H1 (cell line): ENCODE measurements around the gene AGAP1. TPM values are rescaled to one million over a fixed set of nuclear protein-coding genes. Genes with fewer than 3 reads are reported as not detected.

Source experiments
- CTCF ChIA-PET: fragments of 300-600 bp; sonication (Branson Sonifier 250); formaldehyde crosslinking; loops from one replicate; lab custom pipeline; 2021; ENCODE audit not compliant: partially characterized antibody; lab: Charles Lee
- POLR2A ChIA-PET: fragments of 300-600 bp; sonication (Branson Sonifier 250); formaldehyde crosslinking; loops from one replicate; lab custom pipeline; 2021; ENCODE audit warnings: inconsistent platforms; ENCODE audit not compliant: partially characterized antibody; lab: Charles Lee
- DNase-seq, 2 experiments: peaks; one replicate each; pipeline versions ENCODE4 v3.0.0 to v3.0.0-alpha.2; 2010 to 2022; ENCODE audit warnings: low spot score in 2 of 2, low read depth in 1 of 2, mixed read lengths in 1 of 2
- FAIRE-seq: peaks from 2 replicates; lab custom pipeline; 2011; peaks lifted over from hg19 to GRCh38; lab: Jason Lieb, UNC
- H2AFZ ChIP-seq: 2 replicates; pipeline ENCODE4 v1.8.1; 2012; ENCODE audit warnings: low read length, inconsistent platforms
- H2AK5ac ChIP-seq: 2 replicates; pipeline ENCODE4 v1.6.1; 2013; ENCODE audit warnings: low read depth, low read length
- H2BK120ac ChIP-seq: replicated peaks from 2 replicates; pipeline ENCODE3; 2013; ENCODE audit warnings: low read depth, low read length, inconsistent platforms
- H2BK12ac ChIP-seq: 2 replicates; pipeline ENCODE4 v1.6.1; 2013; ENCODE audit warnings: low read depth, low read length
- H2BK15ac ChIP-seq: 2 replicates; pipeline ENCODE4 v1.6.1; 2013; ENCODE audit warnings: low read length
- H2BK20ac ChIP-seq: 2 replicates; pipeline ENCODE4 v1.6.1; 2013; ENCODE audit warnings: low read length
- H2BK5ac ChIP-seq: 2 replicates; pipeline ENCODE4 v1.6.1; 2013; ENCODE audit warnings: low read depth, low read length
- H3K14ac ChIP-seq: 2 replicates; pipeline ENCODE4 v1.6.1; 2013; ENCODE audit warnings: inconsistent platforms; ENCODE audit not compliant: insufficient read length
- H3K18ac ChIP-seq: 2 replicates; pipeline ENCODE4 v1.6.1; 2013; ENCODE audit warnings: low read length; ENCODE audit errors: extremely low read depth
- H3K23ac ChIP-seq: 2 replicates; pipeline ENCODE4 v1.6.1; 2013; ENCODE audit warnings: inconsistent platforms; ENCODE audit not compliant: insufficient read length
- H3K23me2 ChIP-seq: 2 replicates; pipeline ENCODE4 v1.6.1; 2013; ENCODE audit warnings: low read depth, low read length
- H3K27ac ChIP-seq: 2 replicates; pipeline ENCODE4 v1.6.1; 2011; ENCODE audit warnings: low read depth, low read length, inconsistent platforms
- H3K27me3 ChIP-seq, 4 experiments: replicated peaks in 1 of 4; 1 replicate in 1 of 4; 2 replicates in 3 of 4; pipeline versions ENCODE4 v1.6.1 to v1.8.1; 2011 to 2013; ENCODE audit warnings: low read length in 3 of 4, mild to moderate bottlenecking in 3 of 4, inconsistent platforms in 2 of 4, mixed read lengths in 2 of 4, moderate library complexity in 1 of 4; ENCODE audit not compliant: control insufficient read depth in 3 of 4, insufficient read depth in 3 of 4; ENCODE audit errors: extremely low read depth in 1 of 4
- H3K36me3 ChIP-seq, 4 experiments: 2 replicates each; pipeline versions ENCODE4 v1.6.1 to v1.8.1; 2011 to 2013; ENCODE audit warnings: mild to moderate bottlenecking in 4 of 4, low read length in 3 of 4, moderate library complexity in 2 of 4, control low read depth in 1 of 4, inconsistent platforms in 1 of 4; ENCODE audit not compliant: insufficient read depth in 4 of 4, control insufficient read depth in 2 of 4
- H3K4ac ChIP-seq: replicated peaks from 2 replicates; pipeline ENCODE3; 2013; ENCODE audit warnings: low read length, low read depth, mixed read lengths, inconsistent platforms; ENCODE audit not compliant: insufficient read length
- H3K4me1 ChIP-seq, 4 experiments: replicated peaks in 1 of 4; 1 replicate in 1 of 4; 2 replicates in 3 of 4; pipeline versions ENCODE4 v1.6.1 to v1.8.1; 2011 to 2013; ENCODE audit warnings: low read length in 3 of 4, inconsistent platforms in 2 of 4, mixed read lengths in 1 of 4; ENCODE audit not compliant: insufficient read depth in 4 of 4, control insufficient read depth in 3 of 4
- H3K4me2 ChIP-seq, 2 experiments: 2 replicates each; pipeline versions ENCODE4 v1.6.1 to v1.8.1; 2011 to 2013; ENCODE audit warnings: low read depth in 2 of 2, low read length in 2 of 2, control low read depth in 1 of 2, inconsistent platforms in 1 of 2, mild to moderate bottlenecking in 1 of 2; ENCODE audit not compliant: insufficient read depth in 1 of 2
- H3K4me3 ChIP-seq, 4 experiments: fragments of 200-600, 300-600 bp in 1 of 4; sonication (generic), shearing (Covaris generic), sonication (Bioruptor Twin) in 1 of 4; 2 replicates each; pipeline versions ENCODE4 v1.5.1 to v1.8.1; 2011 to 2016; ENCODE audit warnings: low read length in 4 of 4, low read depth in 3 of 4, control low read depth in 2 of 4, inconsistent platforms in 2 of 4, mild to moderate bottlenecking in 2 of 4, mixed read lengths in 1 of 4, moderate library complexity in 1 of 4; ENCODE audit not compliant: insufficient read depth in 2 of 4; ENCODE audit errors: extremely low read depth in 1 of 4
- H3K56ac ChIP-seq: replicated peaks from 2 replicates; pipeline ENCODE3; 2013; ENCODE audit warnings: low read depth, mild to moderate bottlenecking, mixed read lengths, low read length, inconsistent platforms; ENCODE audit not compliant: insufficient read length
- H3K79me1 ChIP-seq: 2 replicates; pipeline ENCODE4 v1.6.1; 2013; ENCODE audit warnings: low read depth, low read length, control low read depth
- H3K79me2 ChIP-seq, 2 experiments: 2 replicates each; pipeline versions ENCODE4 v1.6.1 to v1.8.1; 2012 to 2013; ENCODE audit warnings: low read length in 2 of 2, mild to moderate bottlenecking in 2 of 2, inconsistent platforms in 1 of 2; ENCODE audit not compliant: insufficient read depth in 2 of 2, control insufficient read depth in 1 of 2
- H3K9ac ChIP-seq, 4 experiments: replicated peaks in 1 of 4; 1 replicate in 1 of 4; 2 replicates in 3 of 4; pipeline versions ENCODE4 v1.6.1 to v1.8.1; 2011 to 2013; ENCODE audit warnings: low read depth in 3 of 4, low read length in 3 of 4, control low read depth in 2 of 4, mild to moderate bottlenecking in 2 of 4, moderate library complexity in 2 of 4, inconsistent platforms in 1 of 4; ENCODE audit errors: extremely low read depth in 1 of 4
- H3K9me3 ChIP-seq, 2 experiments: 2 replicates each; pipeline versions ENCODE4 v1.6.1 to v1.8.1; 2012 to 2013; ENCODE audit warnings: mild to moderate bottlenecking in 2 of 2, moderate library complexity in 2 of 2, control low read depth in 1 of 2, inconsistent platforms in 1 of 2, low read depth in 1 of 2, low read length in 1 of 2, mixed read lengths in 1 of 2; ENCODE audit not compliant: insufficient read depth in 2 of 2
- H4K20me1 ChIP-seq, 2 experiments: replicated peaks in 1 of 2; 2 replicates each; pipeline versions ENCODE3 to v1.8.1; 2011 to 2013; ENCODE audit warnings: inconsistent platforms in 2 of 2, low read length in 2 of 2, mild to moderate bottlenecking in 1 of 2; ENCODE audit not compliant: insufficient read depth in 2 of 2, control insufficient read depth in 1 of 2
- H4K5ac ChIP-seq: 2 replicates; pipeline ENCODE4 v1.6.1; 2013; ENCODE audit warnings: low read length, low read depth, mixed read lengths, inconsistent platforms; ENCODE audit not compliant: insufficient read length
- H4K8ac ChIP-seq: 2 replicates; pipeline ENCODE4 v1.8.0; 2013; ENCODE audit warnings: mild to moderate bottlenecking, moderate library complexity, low read length, inconsistent platforms; ENCODE audit not compliant: insufficient read depth; ENCODE audit errors: extremely low read depth
- H4K91ac ChIP-seq: replicated peaks from 2 replicates; pipeline ENCODE3; 2013; ENCODE audit warnings: low read length, mixed read lengths, inconsistent platforms; ENCODE audit not compliant: insufficient read length
- ATF3 ChIP-seq: IDR thresholded peaks from 2 replicates; pipeline ENCODE4 v1.6.1; 2011; ENCODE audit warnings: low read depth, mild to moderate bottlenecking, low read length; ENCODE audit not compliant: insufficient read depth
- CTCF ChIP-seq, 3 experiments: IDR thresholded peaks; 1 replicate in 2 of 3; 2 replicates in 1 of 3; pipeline versions ENCODE4 v1.5.1 to v1.6.1; 2011; ENCODE audit warnings: low read length in 3 of 3, mild to moderate bottlenecking in 3 of 3, inconsistent platforms in 2 of 3, low read depth in 1 of 3, moderate library complexity in 1 of 3; ENCODE audit not compliant: insufficient read depth in 1 of 3; ENCODE audit errors: control extremely low read depth in 1 of 3
- EGR1 ChIP-seq: IDR thresholded peaks from 2 replicates; pipeline ENCODE4 v1.6.1; 2011; ENCODE audit warnings: low read depth, low read length, borderline replicate concordance
- POLR2AphosphoS5 ChIP-seq: IDR thresholded peaks from 2 replicates; pipeline ENCODE4 v1.6.1; 2011; ENCODE audit warnings: low read depth, low read length
- RAD21 ChIP-seq, 2 experiments: IDR thresholded peaks in 1 of 2; conservative IDR thresholded peaks in 1 of 2; 2 replicates each; pipeline ENCODE4 v1.6.1; 2011; ENCODE audit warnings: low read depth in 2 of 2, low read length in 2 of 2, improper control_type of control experiment in 1 of 2, inconsistent platforms in 1 of 2, mild to moderate bottlenecking in 1 of 2, moderate library complexity in 1 of 2
- USF2 ChIP-seq: IDR thresholded peaks from 2 replicates; pipeline ENCODE4 v1.6.1; 2011; ENCODE audit warnings: low read length, improper control_type of control experiment
- WGBS, 2 experiments: shearing (Covaris generic) in 1 of 2; methylation state at CpG; one replicate each; pipeline versions ENCODE4 v1.1.6 to v1.1.7; 2013 to 2015; ENCODE audit warnings: low lambda C conversion rate in 2 of 2, mixed read lengths in 2 of 2, inconsistent platforms in 1 of 2, low coverage in 1 of 2, missing lambda C conversion rate in 1 of 2; ENCODE audit not compliant: insufficient replicate concordance in 2 of 2, insufficient coverage in 1 of 2, insufficient read length in 1 of 2; ENCODE audit errors: extremely low coverage in 1 of 2, missing lambda C conversion rate in 1 of 2; 5-methylcytosine and 5-hydroxymethylcytosine counted together
- polyA plus RNA-seq, 7 experiments: library from polyadenylated mRNA; depleted of rRNA in 3 of 7; stranded (reverse) in 5 of 7; unstranded in 2 of 7; fragments of >200 nt in 5 of 7; fragments of 200-250 nt in 2 of 7; gene quantifications; 1 replicate in 5 of 7; 2 replicates in 1 of 7; 4 replicates in 1 of 7; pipeline versions ENCODE4 v1.2.1 to v1.2.3, GENCODE V29; 2011 to 2013; ENCODE audit warnings: missing spikeins in 2 of 7, mixed read lengths in 2 of 7
- total RNA-seq: library from RNA; stranded (reverse); fragmentation: NEBNext Ultra II Directional; extraction: Animal tissue kit (Norgen Biotek cat#: 25700); gene quantifications from 2 replicates; pipeline ENCODE4 v1.2.1, GENCODE V29; 2021

Gene AGAP1
- total and polyA plus RNA-seq, 2 of the 8 experiments (the other 6 are each of a cell fraction or from before 2014, with no cell fraction given): 18.1 to 39.4 TPM

- Histone ChIP-seq H2BK5ac (no peak overlapping the region; the same call in 1 of the 2 replicates), H3K9ac (no peak overlapping the region), H4K20me1 (peaks cover 6 to 8% of the 10 kb centered on the region in 2 experiments), H4K8ac (no peak overlapping the region; the same call in 1 of the 2 replicates), H2BK20ac (no peak overlapping the region), H3K9me3 (no peaks in the 10 kb centered on the region), H3K4me3 (no peak overlapping the region), H4K5ac (no peak overlapping the region), H3K14ac (no peak overlapping the region), H3K27ac (no peak overlapping the region), H2BK15ac (no peak overlapping the region), H4K91ac (no peak overlapping the region), H3K4me2 (no peak overlapping the region), H3K56ac (no peak overlapping the region), H2BK12ac (no peak overlapping the region), H2AFZ (no peak overlapping the region), H3K4ac (no peak overlapping the region), H3K27me3 (no peaks in the 10 kb centered on the region), H3K79me2 (peaks cover 4 to 90% of the 10 kb centered on the region in 2 experiments; a peak in 3 of 4 replicates), H3K4me1 (peaks cover 5 to 17% (median 12%) of the 10 kb centered on the region in 4 experiments), H2AK5ac (no peak overlapping the region; the same call in 1 of the 2 replicates)
- FAIRE-seq (no peak), DNase-seq (no peak)
- ChIA-PET CTCF (interaction anchor here (1.5 to 3.2 kb wide), 3 partner anchors 9 to 14 kb away, joined by 3 to 11 read pairs (median 5); no protein-coding TSS in a partner anchor), POLR2A (no interaction called here)
- TF ChIP-seq POLR2AphosphoS5 (no peak), USF2 (no peak), RAD21 (IDR thresholded peaks at IDR 0.05 in 1 of 2, conservative IDR thresholded peaks at IDR 0.05 in 1 of 2; ENCODE audit: low read depth in 2 of 2, low read length in 2 of 2) (peak in 1 of 2 experiments; percentile 27; a peak in 2 of 4 replicates), EGR1 (no peak), CTCF (IDR thresholded peaks at IDR 0.05; ENCODE audit: control extremely low read depth in 1 of 3, insufficient read depth in 1 of 3, low read depth in 1 of 3, low read length in 3 of 3) (peak in 2 of 3 experiments; percentile 21 to 23; a peak in 2 of 4 replicates), ATF3 (no peak)
- TF ChIP-seq, all 59 proteins: peak for 2
- H3K79me1 ChIP-seq: peaks cover 19% of the 10 kb centered on the region
- no peak overlapping the region for H3K23ac ChIP-seq
- no peak overlapping the region for H2BK120ac ChIP-seq
- no peaks in the 10 kb centered on the region for H3K23me2 ChIP-seq
- H3K36me3 ChIP-seq: no peaks in the 10 kb centered on the region
- 97% methylated on average over 5 of the region's 7 CpGs; no CpG with 5 or more reads in 1 of the 2 experiments for WGBS, 2 experiments
- H3K18ac ChIP-seq: no peak overlapping the region
These were observed 45.9 kb downstream of the AGAP1 start for GRCh38 chr2:235539773-235540172.
